Esophagus muscularis mucosa (tissue), 3 donors: ENCODE results near the gene HMG20B.

Experiments
- POLR2A ChIP-seq: fragments of 450-650 bp; IDR thresholded peaks from one replicate; pipeline ENCODE4 v1.6.1; 2017; ENCODE audit warnings: antibody characterized with exemption, moderate library complexity, mild to moderate bottlenecking, low read depth
- POLR2AphosphoS5 ChIP-seq, 2 donors: sonication (generic); formaldehyde crosslinking; IDR thresholded peaks; one replicate each; pipeline ENCODE4 v1.6.1; 2017; ENCODE audit warnings: antibody characterized with exemption in 2 of 2
- TF ChIP-seq, protein P1 (sequence below), 3 experiments: fragments of 200-600 bp in 2 of 3; fragments of 450-650 bp in 1 of 3; sonication (generic) in 2 of 3; IDR thresholded peaks; one replicate each; pipeline ENCODE4 v1.5.1; 2017 to 2019; ENCODE audit warnings: antibody characterized with exemption in 3 of 3, mild to moderate bottlenecking in 2 of 3, moderate library complexity in 1 of 3

DNA sequence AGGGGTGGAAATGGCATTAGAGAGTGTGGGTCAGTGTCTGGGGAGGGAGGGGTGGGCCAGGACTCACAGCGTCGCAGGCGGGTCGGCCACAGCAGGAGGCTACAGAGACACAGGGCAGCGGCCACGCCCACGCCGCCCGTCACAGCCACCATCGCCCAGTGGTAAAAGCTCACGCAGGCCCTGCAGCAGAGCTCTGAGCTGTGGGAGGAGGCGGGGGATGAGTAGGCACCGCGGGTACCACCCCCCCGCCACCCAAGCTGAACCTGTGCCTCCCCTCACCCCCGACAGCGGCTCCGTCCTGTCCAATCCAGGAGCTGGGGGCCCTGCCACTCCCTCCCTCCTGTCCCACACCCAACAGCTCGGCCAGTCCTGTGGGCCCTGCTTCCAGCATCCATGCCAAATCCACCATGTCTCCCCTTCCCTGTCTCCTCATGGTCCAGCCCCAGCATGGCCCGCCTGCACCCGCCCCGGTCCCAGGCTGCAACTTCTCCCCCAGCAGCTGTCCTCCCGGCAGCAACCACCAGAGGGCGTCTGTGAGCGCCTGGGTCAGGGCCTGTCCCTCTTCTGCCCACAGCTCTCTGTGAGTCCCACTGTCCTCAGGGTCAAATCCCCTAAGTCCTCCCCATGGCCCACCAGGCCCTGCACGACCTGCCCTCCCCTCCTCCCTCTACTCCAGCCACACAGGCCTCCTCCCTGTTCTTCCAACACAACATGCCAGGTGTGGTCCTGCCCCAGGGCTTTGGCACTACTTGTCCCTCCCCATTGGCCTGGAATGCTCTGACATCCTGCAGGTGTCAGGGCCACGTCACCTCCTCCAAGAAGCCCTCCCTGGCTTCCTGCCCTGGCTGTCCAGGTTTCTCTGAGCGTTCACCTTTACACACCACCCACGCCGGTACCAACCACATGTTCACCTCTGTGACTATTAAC, 27.7 kb upstream of the HMG20B start:
- TF ChIP-seq, protein P1, sequence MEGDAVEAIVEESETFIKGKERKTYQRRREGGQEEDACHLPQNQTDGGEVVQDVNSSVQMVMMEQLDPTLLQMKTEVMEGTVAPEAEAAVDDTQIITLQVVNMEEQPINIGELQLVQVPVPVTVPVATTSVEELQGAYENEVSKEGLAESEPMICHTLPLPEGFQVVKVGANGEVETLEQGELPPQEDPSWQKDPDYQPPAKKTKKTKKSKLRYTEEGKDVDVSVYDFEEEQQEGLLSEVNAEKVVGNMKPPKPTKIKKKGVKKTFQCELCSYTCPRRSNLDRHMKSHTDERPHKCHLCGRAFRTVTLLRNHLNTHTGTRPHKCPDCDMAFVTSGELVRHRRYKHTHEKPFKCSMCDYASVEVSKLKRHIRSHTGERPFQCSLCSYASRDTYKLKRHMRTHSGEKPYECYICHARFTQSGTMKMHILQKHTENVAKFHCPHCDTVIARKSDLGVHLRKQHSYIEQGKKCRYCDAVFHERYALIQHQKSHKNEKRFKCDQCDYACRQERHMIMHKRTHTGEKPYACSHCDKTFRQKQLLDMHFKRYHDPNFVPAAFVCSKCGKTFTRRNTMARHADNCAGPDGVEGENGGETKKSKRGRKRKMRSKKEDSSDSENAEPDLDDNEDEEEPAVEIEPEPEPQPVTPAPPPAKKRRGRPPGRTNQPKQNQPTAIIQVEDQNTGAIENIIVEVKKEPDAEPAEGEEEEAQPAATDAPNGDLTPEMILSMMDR (IDR thresholded peaks at IDR 0.05), result peak; percentile 94 to 99 (median 95)
- TF ChIP-seq POLR2A (no peak), POLR2AphosphoS5 (IDR thresholded peaks at IDR 0.05) (peak in 1 of 2 donors; percentile 36)
